ENCODE results near the gene DEXI. TPM values are rescaled to one million over a fixed set of nuclear protein-coding genes. Genes with fewer than 3 reads are reported as not detected.
"Not testable (repeated sequence)": the region's sequence is repeated elsewhere in the genome, so short reads cannot be mapped to it uniquely, and the experiment has no call there.

The DEXI gene
- total RNA-seq, 1 experiment from 2014 or later: 52.8 TPM

- in situ Hi-C loops (cut with HindIII; ENCODE audit: low pct_unique_long_range_greater_than_20kb, low sequenced_read_pairs): no loop called here
- DNase-seq (ENCODE audit: low read depth, low spot score): no peak
Measured at GRCh38 chr16:10934325-10935107, 7.8 kb downstream of the DEXI start.

DNA sequence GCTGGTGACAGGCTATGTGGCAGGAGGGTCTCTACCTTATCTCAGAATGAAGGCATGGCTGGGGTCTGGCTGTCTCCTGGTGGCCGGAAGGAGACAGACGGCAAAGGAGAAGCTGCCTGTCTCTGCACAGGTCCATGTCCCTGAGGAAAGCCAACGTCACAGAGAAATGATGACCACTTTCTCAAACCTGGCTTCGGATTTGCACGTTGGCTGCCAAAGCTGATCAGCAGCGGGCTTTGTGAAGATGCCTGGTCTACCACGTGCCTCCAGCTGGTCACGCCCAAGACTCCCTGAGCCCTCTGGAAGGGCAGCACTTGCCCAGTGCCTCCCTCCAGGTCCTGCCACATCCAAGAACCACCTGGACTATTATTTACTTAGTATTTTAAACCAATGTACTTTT, 8.4 kb downstream of the DEXI start:
- in situ Hi-C loops (cut with HindIII; ENCODE audit: low pct_unique_long_range_greater_than_20kb, low sequenced_read_pairs): no loop called here

GRCh38 chr16:10932959-10933710, 9.1 kb downstream of the DEXI start:
- in situ Hi-C loops (cut with HindIII; ENCODE audit: low pct_unique_long_range_greater_than_20kb, low sequenced_read_pairs): no loop called here
- no peak for DNase-seq (ENCODE audit: low read depth, low spot score)

More for the DNA sequence above, 8.4 kb downstream of the DEXI start:
- DNase-seq (ENCODE audit: low read depth, low spot score): no peak

DNA sequence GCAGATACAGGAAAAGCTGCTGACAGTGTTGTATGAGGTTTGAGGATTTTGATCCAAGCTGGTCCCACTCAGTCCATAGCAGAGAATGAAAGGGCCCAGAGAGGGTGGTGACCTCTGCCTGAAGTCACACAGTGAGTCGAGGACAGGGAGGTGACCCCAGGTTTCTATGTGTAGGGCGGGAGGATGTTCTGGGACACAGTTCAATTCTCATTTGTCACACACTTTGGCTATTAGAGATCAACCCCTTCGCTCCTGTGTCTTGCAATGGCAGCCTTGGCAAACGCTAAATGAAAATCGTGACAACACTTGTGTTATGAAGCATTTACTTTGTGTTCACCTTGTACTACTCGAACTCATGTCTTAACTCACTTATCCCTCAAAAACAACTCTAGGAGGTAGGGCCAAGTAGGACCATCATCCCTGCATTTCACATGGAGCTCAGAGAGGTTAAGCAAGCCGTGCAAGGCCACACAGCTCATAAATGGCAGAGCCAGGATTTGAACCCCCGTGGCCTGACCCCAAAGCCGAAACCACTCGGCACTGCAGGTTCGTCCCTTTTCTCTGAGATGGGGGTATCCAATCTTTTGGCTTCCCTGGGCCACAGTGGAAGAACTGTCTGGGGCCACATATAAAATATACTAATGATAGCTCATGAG, 10.2 kb downstream of the DEXI start:
- in situ Hi-C loops (cut with HindIII; ENCODE audit: low pct_unique_long_range_greater_than_20kb, low sequenced_read_pairs): no loop called here
- DNase-seq (ENCODE audit: low read depth, low spot score): no peak

DNA sequence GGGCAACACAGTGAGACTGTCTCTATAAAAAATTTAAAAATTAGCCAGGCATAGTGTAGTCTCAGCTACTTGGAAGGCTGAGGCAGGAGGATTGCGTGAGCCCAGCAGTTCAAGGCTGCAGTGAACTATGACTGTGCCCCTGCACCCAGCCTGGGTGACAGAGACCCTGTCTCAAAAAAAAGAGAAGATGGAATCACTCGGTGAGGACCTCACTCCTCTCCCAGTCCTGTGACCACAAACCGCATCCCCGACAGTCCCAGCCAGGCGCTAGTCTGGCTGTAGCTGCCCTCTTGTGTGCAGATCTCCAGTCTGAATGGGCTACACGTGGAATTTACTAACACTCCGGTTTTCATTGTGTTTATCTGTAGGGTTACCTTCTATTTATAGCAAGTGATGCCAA, 11.1 kb downstream of the DEXI start:
- in situ Hi-C loops (cut with HindIII; ENCODE audit: low pct_unique_long_range_greater_than_20kb, low sequenced_read_pairs): no loop called here
- no peak for DNase-seq (ENCODE audit: low read depth, low spot score)

GRCh38 chr16:10930755-10931093, 11.5 kb downstream of the DEXI start:
- in situ Hi-C loops (cut with HindIII; ENCODE audit: low pct_unique_long_range_greater_than_20kb, low sequenced_read_pairs): no loop called here
- no peak for DNase-seq (ENCODE audit: low read depth, low spot score)

GRCh38 chr16:10929853-10930754, 12.2 kb downstream of the DEXI start:
- in situ Hi-C loops (cut with HindIII; ENCODE audit: low pct_unique_long_range_greater_than_20kb, low sequenced_read_pairs): no loop called here
- no peak for DNase-seq (ENCODE audit: low read depth, low spot score)

DNA sequence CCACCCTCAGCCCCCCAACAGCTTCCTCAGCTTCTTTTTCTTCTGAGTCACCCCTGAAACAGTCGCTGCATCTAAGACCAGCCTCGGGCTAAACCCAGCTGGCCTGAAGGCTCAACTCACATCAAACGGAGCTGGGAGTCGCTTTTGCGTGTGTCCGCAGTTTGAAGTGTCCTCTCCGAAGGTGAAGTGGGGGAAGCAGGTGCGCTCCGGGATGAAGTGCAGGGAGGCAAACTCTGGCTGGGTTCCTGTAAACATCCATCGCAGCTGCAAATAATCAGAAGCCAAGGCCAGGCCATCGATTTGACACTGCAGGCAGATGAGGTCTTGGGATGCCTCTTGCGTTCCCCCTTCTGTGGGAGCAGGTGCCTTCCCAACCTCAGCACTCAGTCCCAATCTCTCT, 13.2 kb downstream of the DEXI start:
- in situ Hi-C loops (cut with HindIII; ENCODE audit: low pct_unique_long_range_greater_than_20kb, low sequenced_read_pairs); DNase-seq (ENCODE audit: low read depth, low spot score): not testable (repeated sequence)

DNA sequence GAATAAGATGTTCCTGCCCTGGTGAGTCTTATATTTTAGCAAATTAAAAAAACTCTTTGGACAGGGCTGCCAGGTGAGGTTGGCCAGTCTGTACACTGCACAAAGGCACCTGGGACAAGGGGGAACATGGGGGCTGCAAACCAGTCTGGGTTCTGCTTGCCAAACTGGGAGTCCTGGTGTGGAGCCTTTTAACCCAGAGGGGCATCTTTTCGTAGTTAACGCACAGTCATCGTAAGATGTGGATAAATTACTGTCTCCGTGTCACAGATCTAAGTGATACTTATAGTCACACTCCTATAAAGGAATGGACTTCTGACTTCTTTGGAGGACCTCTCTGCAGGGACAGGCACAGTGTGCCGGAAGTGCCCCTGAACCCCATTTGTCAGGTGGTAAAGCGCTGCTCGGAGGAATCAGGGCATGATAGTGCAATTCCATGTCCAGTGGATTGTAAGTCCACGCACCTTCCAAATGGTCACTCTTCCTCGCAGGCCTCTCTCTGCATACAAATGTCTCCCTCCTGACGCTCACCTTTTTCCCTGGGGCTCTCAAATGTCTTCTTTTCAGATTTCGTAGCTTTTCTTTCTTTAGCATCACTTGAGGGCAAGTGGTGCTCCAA, 14.7 kb downstream of the DEXI start:
- in situ Hi-C loops (cut with HindIII; ENCODE audit: low pct_unique_long_range_greater_than_20kb, low sequenced_read_pairs): no loop called here
- no peak for DNase-seq (ENCODE audit: low read depth, low spot score)

DNA sequence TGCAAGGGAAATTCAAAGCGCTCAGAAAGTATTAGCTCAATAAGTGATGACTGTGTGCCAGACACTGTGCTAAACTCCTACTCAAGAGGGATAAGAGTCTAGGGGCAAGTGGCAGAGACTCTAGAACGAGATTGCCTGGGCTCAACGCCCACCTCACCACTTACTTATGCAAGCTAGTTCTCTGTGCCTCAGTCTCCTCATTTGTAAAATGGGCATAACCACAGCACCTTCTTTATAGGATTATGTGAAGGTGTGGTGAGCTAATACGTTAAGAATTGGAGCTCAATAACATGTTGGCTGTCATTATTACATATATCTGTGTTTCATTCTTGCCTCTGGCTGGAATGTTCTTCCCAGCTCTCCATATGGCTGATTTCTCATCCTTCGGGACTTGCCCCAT, 15.4 kb downstream of the DEXI start:
- in situ Hi-C loops (cut with HindIII; ENCODE audit: low pct_unique_long_range_greater_than_20kb, low sequenced_read_pairs): no loop called here

DNA sequence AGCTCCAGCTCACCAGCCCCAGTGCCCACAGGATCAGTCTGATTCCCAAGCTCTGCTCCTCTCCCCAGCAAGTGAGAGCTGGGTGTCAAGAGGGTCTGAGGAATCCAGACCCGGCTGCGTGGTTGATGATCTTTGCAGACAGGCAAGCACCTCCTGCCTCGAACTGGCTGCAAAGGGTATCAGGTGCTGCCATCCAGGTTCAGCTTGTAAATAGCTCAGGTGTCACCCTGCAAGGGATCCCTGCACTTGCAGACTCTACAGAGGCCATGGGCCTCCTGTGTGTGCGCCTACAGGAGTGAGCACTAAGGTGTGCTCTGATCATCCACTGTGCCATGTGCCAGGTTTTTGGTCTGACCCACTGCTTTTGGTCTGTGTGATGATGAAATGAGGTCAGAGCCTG, 16.2 kb downstream of the DEXI start:
- no peak for DNase-seq (ENCODE audit: low read depth, low spot score)
- in situ Hi-C loops (cut with HindIII; ENCODE audit: low pct_unique_long_range_greater_than_20kb, low sequenced_read_pairs): no loop called here

More for the DNA sequence above, 15.4 kb downstream of the DEXI start:
- DNase-seq (ENCODE audit: low read depth, low spot score): no peak

DNA sequence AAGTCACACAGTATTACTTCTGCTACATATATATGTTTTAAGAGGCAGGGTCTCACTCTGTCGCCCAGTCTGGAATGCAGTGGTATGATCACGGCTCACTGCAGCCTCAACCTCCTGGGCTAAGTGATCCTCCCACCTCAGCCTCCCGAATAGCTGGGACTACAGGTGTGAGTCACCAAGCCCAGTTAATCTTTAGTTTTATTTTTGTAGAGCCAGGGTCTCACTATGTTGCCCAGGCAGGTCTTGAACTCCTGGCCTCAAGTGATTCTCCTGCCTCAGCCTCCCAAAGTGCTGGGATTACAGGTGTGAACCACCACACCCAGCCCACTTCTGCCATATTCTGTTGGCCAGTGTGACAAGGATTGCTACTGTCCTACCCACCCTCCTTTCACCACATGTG, 17.0 kb downstream of the DEXI start:
- in situ Hi-C loops (cut with HindIII; ENCODE audit: low pct_unique_long_range_greater_than_20kb, low sequenced_read_pairs); DNase-seq (ENCODE audit: low read depth, low spot score): not testable (repeated sequence)

DNA sequence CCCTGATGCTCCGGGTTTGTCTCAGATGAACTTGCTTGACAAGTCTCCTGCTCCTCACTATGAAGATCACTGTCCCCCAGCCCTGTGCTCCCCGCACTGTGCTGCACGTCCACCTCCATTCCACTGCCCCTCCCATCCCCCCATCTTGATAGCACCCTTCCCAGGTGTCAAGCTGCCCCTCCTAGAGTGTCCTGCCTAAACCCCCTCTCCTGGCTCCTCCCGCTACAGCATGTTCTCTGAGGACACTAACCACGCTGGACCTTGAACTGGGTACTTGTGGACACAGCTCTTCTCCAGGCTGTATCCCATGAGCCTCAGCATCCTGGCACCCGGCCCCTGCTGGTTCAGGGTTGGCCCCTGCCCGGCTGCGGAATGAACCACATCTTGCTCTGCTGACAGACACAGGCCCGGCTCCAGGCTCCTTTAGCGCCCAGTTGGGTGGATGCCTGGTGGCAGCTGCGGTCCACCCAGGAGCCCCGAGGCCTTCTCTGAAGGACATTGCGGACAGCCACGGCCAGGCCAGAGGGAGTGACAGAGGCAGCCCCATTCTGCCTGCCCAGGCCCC, 18.5 kb downstream of the DEXI start:
- DNase-seq (ENCODE audit: low read depth, low spot score): no peak
- in situ Hi-C loops (cut with HindIII; ENCODE audit: low pct_unique_long_range_greater_than_20kb, low sequenced_read_pairs): no loop called here

GRCh38 chr16:10923146-10923649, 19.1 kb downstream of the DEXI start:
- in situ Hi-C loops (cut with HindIII; ENCODE audit: low pct_unique_long_range_greater_than_20kb, low sequenced_read_pairs): no loop called here
- no peak for DNase-seq (ENCODE audit: low read depth, low spot score)

DNA sequence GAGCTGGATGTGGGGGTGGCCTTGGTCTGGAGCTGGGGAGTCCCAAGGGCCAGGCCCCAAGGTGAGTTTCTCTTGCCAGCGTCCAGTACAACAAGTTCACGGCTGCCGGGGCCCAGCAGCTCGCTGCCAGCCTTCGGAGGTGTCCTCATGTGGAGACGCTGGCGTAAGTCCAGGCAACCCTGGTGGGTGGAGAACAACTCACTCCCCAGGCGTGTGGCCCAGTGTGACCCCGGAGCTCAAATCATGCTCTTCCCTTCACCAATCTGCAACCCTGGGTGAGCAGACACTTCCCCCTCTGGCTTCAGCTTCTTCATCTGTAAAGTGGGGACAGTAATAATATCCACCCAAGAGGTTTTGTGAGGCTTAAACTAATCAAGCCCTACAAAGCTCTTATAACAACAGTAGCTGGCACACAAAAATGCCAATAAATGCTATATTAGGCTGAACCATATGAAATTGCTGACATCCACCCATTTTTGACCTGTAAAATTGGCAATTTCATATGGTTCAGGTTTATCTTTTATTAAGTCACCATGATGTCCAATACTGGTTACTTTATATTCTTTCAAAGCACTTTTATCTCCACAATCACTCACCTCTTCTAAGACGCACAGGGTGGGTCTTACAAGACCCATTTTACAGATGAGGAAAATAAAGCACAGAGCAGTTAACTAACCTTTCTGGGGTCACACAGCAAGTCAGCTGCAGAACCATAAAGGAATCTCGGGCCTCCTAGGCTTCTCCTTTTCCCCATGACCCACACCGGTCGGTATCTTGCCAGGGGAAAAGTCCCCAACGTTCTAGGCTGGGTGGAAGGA, 19.7 kb downstream of the DEXI start:
- in situ Hi-C loops (cut with HindIII; ENCODE audit: low pct_unique_long_range_greater_than_20kb, low sequenced_read_pairs): no loop called here
- DNase-seq (ENCODE audit: low read depth, low spot score): no peak

Measured in SK-MEL-5 (cell line).